NCI-H1436 (cell line): ENCODE measurements around the gene CSNK2B.

Experiments
- DNase-seq: peaks from one replicate; lab custom pipeline; 2025; lab: John Stamatoyannopoulos, UW

CSNK2B gene

GRCh38 chr6:31660381-31661261 lies 5.3 kb upstream of the CSNK2B start, which contains the start of gene C6orf47:
C6orf47 (minus strand) TSS chr6:31660778; CDS start chr6:31659947, 831 bp downstream.
- peak; percentile 72 for DNase-seq

- DNase-seq, result no peak
These were observed 4.4 kb upstream of the CSNK2B start for GRCh38 chr6:31661262-31662123.

GRCh38 chr6:31662124-31662723 lies 3.7 kb upstream of the CSNK2B start:
- DNase-seq, result no peak

- no peak for DNase-seq
These were observed 2.5 kb upstream of the CSNK2B start for GRCh38 chr6:31663126-31663960.

- DNase-seq, result no peak
These were observed 1.7 kb upstream of the CSNK2B start for GRCh38 chr6:31663961-31664789.

GRCh38 chr6:31664790-31665500 lies 935 bp upstream of the CSNK2B start, which contains the start of gene GPANK1:
GPANK1 (minus strand) TSS chr6:31664997; CDS start chr6:31664478, 519 bp downstream.
- DNase-seq, result peak; percentile 88

- no peak for DNase-seq
These were observed 571 bp downstream of the CSNK2B start for GRCh38 chr6:31666337-31666965.

- no peak for DNase-seq
These were observed 3.8 kb downstream of the CSNK2B start, which contains the start of gene LY6G5B for GRCh38 chr6:31669676-31670075. LY6G5B (plus strand) TSS chr6:31669976; CDS start chr6:31670951, 975 bp downstream.

- no peak for DNase-seq
These were observed 10.5 kb downstream of the CSNK2B start for GRCh38 chr6:31676322-31676903.

- DNase-seq, result no peak
These were observed 11.0 kb downstream of the CSNK2B start for GRCh38 chr6:31676904-31677303.

- no peak for DNase-seq
These were observed 12.1 kb downstream of the CSNK2B start for GRCh38 chr6:31677955-31678354.

- peak; percentile 69 for DNase-seq
These were observed 14.6 kb downstream of the CSNK2B start, which contains the start of gene LY6G5C for GRCh38 chr6:31680226-31681134. LY6G5C (minus strand) TSS chr6:31681067; CDS start chr6:31680373, 694 bp downstream.

GRCh38 chr6:31681135-31681671 lies 15.3 kb downstream of the CSNK2B start:
- DNase-seq, result peak; percentile 54

GRCh38 chr6:31683591-31683990 lies 17.7 kb downstream of the CSNK2B start:
- no peak for DNase-seq

- DNase-seq, result no peak
These were observed 20.6 kb downstream of the CSNK2B start for GRCh38 chr6:31686483-31686882.

GRCh38 chr6:31687321-31687720 lies 21.4 kb downstream of the CSNK2B start:
- no peak for DNase-seq
